ENCODE results near the gene SLC39A13.

SLC39A13 gene

DNA sequence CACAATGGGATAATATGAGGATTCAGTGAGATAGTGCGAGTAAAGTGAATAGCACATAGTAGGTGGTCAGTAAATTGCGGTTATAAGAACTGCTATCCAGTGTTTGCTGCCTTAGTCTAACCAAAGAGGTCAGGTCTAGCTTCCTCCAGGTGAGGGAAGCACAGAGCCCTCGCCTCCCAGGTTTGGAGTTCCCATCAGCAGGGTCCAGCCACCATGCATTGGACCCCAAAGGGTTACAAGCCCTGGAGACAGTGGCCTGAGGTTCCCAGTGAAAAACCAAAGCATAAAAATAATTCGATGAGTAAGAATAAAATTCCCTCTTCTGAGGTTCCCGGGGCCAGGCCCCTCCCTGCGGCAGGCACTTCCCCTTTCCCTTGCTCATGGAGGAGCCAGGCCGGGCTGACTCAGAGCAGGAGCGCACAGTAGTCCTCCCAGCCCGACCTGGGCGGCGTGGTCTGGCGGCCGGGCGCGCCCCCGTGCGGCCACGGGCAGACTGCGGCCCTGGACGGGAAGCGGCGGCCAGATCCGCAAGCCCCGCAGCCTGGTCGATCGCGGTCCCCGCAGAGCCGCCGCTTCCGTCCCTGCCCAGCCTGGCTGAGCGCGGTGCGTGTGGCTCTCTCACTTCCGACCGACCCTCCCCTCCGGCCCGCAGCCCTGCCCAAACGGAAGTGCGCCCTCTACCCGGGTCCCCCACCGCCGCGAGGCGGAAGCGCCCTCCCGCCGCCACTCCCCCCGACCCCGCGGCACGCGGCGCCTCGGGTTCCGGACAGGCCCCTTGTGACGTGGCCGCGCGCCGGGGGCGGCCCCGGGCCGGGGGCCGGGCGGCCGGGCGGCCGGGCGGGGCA, at the start of gene SLC39A13:
TSS of gene SLC39A13 (plus strand) at position 845 of the 845 bp plus-strand sequence. CDS start 1,505 bp downstream, outside the sequence.
- peak; percentile 95 to 98 for DNase-seq

DNA sequence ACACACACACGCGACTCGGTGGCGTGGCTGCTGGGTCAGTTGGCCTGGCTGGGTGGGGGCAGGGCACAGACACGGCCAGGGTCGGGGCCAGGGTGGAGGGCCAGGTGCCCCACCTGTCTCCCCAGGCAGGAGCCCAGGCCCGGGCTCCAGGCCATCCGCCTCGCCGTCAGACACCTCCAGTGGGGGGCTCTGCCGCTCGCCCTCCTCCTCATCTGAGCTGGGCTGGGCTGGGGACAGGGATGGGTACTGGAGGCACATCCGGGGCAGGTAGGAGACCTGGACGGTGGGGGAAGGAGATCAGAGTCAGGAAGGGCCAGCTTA, 49.7 kb upstream of the SLC39A13 start:
- DNase-seq, result no peak

DNA sequence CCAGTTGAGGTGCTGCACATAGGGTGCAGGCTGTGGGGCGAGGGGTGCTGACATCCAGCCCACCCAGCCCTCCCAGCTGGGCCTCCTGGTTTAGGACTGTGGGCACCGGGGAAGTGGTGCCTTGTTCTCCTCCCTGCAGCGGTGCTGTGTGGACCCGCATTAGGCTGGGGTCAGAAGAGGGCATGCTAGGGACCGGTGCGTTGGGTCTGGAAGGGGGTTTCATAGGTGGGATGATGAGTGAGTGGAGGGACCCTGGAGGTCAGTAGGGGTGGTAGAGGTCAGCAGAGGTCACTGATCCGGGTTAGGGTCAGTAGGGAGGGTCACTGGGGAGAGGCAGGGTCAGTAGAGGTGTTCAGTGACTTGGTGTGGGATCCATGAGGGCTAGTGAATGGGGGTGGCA, 49.2 kb upstream of the SLC39A13 start:
- DNase-seq, result no peak

DNA sequence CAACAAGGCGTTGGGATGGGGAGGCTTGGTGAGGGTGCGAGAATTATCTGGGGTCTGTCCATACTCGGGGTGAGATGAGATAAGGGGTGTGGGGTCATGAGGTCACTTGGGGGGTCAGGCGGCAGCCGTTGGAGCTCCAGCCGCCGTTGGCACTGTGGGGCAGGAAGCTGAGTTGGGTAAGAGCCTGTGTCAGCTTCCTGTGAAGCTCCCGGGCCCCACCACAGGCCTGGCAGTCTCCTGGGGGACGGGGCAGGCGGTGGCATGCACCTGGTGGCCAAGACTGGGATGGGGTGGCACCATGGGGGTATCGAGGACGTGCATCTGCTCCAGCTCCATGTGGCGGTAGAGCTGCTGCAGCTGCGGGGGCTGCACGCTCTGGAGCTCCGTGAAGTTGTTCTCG, 48.8 kb upstream of the SLC39A13 start:
- DNase-seq, result peak in 1 of 2 experiments; percentile 41

DNA sequence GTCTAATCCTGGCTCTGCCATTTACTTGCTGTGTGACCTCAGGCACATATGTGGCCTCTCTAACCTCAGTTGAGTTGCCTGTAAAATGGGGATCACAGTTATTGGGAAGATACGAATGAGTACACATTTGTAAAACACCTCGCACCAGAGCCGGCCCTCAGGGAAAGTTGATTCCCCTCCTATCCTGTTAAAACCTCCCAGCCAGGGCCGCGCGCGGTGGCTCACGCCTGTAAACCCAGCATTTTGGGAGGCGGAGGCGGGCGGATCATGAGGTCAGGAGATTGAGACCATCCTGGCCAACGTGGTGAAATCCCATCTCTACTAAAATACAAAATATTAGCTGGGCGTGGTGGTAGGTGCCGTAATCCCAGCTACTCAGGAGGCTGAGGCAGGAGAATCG, 48.0 kb upstream of the SLC39A13 start:
- DNase-seq, result no peak

DNA sequence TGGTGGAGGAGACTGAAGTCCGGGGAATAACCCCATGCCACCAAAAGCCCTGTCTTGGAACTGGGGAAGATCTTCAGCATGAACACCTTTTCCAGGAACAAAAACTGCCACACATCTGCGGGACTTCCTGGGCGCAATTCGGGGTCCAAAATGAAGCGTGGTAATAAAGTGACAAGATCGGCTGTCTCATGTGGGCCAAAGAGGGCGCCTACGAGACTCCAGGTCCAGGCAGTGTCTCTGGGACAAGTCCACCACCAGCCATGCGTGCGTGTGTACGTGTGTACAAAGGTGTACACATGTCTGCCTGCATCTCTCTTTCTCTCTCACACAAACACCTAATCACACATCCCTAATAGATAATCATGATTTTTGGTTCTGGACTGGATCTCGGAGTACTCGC, 47.0 kb upstream of the SLC39A13 start:
- DNase-seq, result no peak

DNA sequence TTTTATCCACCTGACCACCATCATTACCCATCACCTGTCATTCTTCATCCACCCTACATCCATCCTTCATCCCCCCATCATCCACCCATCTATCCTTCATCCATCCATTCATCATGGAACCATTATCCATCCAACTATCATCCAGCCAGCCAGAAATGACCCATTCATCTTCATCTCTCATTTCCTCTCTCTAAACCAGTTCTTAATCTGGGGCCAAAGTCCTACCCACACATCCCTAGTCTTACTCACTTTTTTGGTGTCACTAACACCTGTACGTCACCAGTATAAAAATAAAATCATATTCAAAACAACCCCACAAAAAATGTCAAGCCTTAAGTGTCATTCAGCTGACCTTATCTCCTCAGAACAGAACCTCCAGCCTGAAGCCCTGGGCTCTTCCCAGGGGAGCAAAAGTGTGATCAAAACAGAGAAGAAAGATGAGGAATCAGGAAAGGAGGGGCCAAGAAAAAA, 42.3 kb upstream of the SLC39A13 start:
- DNase-seq, result no peak

DNA sequence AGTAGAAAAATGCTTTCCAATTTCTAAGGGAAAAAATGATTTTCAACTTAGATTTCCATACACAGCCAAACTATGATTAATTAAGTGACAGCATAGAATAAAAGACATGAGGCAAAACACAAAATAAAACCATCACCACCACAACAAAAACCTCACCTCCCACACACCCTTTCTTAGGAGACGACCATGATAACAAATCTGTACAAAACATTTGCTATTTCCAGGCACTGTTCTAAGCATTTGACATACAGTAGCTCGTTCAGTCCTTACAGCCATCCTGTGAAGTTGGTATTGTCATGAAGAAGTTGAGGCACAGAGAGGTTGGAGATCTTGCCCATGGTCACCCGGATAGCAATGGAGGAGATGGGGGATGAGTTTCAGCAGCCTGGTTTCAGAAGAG, 38.7 kb upstream of the SLC39A13 start:
- no peak for DNase-seq

DNA sequence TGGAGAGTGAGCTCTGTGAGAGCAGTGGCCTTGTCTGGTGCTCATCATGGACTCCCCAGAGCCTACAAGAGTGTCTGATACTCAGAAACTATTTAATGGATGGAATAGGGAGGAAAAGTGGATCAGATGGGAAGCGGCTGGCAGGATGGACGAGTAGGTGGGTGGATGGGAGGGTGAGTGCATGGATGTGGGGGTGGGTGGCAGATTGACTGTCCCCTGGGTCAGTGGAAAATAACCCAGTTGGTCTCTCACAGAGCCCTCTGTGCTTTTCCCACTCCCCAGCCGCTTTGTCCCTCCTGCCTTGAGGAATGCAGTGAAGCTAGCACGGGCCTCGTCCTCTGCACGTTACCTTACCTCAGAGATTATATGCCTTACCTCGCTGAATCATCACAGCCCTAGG, 36.0 kb upstream of the SLC39A13 start:
- no peak for DNase-seq

DNA sequence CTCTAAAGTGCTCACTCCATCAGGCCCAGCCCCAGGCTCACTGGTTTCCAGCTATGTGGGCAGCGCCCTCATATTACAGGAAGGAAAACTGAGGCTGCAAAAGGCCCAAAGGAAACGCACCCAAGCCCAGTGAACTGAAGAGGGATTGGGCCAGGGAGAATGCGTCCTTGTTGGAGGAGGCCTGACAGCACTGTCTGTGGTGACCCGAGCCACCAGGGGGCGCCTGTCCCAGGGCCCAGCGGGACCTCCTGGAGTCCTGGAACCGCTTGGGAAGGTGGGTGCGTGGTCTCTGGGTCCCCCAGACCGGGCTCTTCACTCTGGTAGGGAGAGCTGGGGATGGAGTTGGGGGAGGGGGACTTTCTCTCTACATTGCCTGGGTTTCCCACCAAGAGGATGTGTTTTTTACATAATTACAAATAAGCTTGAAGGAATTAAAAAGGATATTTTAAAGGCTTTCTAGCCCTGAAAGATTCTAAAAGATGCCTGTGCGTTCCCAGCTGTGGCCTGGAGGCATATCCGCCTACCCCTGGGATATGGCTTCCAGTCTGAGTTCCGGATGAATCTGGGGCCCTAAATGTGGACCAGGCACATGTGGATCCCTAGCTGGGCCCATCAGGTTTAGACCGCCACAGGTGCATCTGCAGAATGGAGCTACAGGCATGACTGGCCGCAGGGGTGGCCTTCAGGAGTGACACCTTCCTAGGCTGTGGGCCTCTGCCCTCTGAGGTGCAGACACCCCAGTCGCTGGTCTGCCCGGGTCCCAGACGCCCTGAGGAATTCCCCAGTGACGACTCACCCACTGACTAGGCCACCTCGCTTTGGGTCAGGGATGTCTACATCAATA, 34.3 kb upstream of the SLC39A13 start:
- peak; percentile 91 for DNase-seq

DNA sequence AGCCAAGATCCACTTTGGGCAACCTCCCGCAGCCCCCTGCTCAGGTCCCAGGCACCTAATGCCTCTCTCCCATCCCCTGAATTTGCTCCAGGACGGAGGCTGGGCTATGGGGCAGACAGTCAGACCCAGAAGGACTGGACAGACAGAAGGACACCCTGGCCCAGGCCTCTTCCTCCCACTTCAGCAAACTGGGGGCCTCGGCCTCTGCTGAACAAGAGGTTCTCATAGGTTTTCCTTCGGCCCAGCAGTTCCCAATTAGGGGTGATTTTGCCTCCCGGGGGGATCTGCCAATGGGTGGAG, 33.7 kb upstream of the SLC39A13 start:
- no peak for DNase-seq

DNA sequence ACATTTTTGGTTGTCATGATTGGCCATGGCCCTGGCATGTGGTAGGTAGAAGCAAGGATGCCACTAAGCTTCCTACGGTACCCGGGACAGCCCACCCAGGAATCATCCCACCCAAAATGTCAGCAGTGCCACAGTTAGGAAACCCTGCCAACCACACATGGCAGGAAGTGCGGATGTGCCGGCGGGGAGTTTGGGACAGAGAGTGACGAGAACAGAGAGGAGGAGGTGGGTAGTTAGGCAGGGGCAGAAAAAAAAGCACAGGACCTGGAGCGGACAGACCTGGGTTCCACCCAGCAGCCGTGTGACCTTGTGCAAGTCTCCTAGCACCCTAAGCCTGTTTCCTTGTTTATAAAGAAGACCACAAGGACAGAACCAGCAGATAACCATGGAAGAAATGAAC, 33.4 kb upstream of the SLC39A13 start:
- no peak for DNase-seq

DNA sequence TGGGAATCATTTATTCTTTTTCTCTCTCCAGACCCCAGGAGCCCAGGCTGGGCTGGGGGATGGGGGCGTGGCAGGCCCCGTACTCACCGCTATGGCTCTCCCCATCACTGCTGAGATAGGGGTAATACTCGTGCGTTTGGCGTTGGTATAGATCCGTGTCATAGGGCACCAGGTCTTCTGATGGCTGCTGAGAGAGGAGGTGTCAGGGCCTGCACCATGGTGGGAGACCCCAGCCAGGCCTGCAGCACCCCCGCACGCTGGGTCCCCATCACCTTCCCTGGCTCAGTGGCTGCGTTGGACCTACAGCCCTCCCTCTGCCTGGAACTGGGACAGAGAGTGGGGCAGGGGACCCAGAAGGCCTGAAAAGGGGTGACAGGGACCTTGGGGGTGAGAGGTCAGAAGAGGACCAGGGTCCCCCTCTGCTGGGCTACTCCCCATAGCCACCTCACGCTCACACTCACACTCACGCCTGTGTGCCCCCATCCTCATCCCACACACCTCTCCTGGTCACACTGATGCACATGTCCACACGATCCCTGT, 32.8 kb upstream of the SLC39A13 start:
- DNase-seq, result no peak

DNA sequence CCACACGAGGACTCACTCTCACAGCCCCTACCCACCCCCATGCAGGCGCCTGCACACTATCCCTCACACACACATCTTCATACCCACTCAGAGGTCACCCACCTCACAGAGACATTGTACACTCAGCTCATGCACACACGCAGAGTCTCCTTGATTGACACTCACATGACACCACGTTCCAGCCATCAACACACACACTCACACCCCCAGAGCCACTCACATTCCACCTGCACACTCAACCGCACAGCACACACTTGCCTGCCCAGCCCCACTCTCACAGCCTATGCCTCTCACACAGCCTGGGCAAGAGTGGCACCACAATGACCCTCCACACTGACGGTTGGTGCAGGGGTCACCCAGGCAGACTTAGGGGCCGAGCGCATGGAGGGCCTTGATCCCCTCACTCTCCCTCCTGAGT, 32.3 kb upstream of the SLC39A13 start:
- DNase-seq, result no peak

DNA sequence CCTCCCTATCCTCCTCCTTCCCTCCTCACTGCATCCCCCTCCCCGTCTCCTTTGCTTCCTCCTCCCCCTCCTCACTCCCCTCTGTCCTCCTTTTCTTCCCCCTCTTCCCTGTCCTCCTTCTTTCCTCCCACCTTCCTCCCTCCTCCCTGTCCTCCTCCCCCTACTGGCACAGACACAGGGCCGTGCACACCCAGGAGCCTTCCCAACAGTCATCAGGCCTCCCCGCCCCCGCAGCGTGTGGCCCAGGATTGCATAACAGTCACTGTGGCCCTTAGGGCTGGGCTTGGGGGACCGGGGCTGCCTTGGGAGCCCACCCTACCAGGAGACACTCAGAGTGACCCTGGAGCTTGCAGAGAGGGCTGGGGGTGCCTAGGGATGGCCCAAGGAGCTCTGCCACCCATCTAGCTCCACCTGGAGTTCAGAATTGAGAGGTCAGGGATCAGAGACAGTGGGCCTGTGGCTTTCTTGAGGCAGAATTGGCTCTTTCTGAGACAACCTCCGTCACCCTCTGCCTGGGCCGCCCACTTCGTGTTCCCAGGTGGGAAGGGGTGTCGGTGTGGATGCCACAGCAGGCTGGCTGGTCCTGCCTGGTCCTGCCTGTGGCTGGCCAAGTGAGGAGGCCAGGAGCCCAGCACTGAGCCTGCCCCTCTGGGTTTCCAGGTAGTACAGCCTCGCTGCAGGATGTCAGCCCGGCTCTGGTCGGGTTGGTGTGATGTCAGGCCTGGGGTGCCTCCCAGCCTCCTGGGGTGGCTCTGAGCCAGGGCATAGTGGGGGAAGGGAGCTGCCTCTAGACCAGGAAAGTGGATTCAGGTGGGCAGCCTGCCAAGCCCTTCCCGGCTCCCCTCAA, 31.6 kb upstream of the SLC39A13 start:
- no peak for DNase-seq

DNA sequence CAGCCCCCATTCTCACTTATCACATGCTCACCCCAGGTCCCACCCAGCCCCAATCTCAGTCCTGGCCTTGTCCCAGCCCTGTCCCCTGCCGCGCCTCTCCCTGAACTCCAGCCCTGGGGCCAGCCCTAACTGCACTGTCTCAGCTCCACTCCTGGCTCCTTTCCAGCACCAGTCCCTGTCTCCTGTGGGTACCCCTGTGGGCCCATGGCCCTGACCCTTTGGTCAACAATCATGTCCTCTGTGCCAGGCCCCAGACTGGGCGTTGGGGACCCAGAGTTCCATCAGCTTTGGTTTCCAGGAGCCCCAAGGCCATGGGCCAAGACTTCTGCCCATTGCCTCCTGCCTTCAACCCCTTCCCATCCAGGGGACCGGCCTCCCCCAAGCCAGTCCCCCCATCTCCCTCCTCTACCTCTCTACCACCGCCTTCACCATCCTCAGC, 30.8 kb upstream of the SLC39A13 start:
- DNase-seq, result no peak

DNA sequence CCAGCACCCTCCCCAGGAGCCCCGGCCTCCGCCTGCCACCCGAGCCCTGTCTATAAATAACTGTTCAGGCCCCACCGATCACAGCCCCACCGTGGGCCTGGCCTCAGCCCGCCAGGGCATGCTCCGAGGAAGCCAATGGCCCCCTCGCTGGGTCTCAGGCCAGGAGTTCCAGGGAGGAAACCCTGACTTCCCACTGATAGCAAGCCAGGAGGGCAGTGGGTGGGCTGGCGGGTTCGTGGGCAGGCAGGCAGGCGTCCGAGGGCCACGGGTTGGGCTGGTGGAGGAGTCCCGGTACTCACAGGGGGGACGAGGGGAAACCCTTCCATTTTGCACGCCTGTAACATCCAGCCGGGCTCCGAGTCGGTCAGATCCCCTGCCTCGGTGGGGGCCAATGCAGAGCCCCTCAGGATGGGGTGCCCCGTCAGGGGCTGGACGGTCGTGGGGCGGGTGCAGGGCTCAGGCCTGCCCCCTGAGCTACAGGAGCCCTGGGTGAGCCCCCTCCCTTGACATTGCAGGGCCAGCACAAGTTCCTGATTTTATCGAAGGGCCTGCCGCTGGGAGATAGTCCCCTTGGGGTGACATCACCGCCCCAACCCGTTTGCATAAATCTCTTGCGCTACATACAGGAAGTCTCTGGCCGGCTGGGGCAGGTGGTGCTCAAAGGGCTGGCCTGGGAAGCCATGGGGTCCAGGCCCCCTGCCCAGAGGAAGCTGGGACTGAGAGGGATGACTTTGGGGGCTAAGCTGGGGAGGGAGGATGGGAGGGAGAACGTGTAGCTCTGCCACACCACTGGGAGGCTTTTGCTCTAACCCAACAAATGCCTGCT, 30.2 kb upstream of the SLC39A13 start, which contains the start of gene SPI1:
TSS of gene SPI1 (minus strand) at position 538 of the 826 bp plus-strand sequence. CDS start at position 344, 194 bp downstream.
- DNase-seq, result no peak

DNA sequence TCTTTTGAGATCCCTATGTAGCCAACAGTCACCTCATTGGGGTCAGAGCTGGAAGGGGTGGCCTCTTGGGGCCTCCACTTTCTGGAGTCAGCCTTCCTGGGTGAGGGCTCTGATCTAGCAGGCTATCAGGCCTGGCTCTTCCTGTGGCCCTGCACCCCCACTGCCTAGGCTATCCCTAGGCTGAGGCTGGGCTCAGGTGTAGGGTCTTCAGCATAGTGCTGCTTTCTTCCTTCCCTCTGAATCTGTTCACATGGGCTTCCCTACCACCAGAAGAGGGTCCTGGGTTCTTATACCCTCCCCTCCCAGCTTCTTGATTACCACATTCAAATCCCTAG, 29.6 kb upstream of the SLC39A13 start:
- DNase-seq, result no peak

DNA sequence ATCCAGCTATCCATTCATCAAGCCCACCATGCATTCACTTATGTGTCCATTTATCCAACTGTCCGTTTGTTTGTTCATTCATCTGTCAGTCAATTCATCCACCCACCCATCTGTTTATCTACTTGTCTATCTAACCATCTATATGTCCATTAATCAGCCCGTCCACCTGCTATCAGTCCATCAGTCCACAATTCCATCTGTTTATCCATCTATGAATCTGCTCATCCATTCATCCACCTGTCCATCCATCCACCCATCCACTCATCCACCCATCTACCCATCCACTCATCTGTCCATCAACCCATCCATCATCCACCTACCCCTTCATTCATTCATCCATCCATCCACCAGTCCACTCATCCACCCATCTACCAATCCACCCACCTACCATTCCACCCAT, 29.1 kb upstream of the SLC39A13 start:
- DNase-seq, result no peak

DNA sequence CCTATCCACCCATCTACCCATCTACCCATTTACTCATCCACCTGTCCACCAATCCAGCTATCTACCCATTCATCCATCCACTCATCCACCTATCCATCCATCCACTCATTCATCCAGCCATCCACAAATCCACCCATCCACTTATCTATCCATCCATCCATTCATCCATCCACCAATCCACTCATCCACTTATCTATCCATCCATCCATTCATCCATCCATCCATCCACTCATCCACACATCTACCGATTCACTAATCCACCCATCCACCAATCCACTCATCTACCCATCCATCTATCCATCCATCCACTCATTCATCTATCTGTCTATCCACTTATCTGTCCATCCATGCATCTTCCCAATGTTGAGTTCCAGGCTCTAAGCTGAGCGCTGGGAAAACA, 28.3 kb upstream of the SLC39A13 start:
- DNase-seq, result no peak

DNA sequence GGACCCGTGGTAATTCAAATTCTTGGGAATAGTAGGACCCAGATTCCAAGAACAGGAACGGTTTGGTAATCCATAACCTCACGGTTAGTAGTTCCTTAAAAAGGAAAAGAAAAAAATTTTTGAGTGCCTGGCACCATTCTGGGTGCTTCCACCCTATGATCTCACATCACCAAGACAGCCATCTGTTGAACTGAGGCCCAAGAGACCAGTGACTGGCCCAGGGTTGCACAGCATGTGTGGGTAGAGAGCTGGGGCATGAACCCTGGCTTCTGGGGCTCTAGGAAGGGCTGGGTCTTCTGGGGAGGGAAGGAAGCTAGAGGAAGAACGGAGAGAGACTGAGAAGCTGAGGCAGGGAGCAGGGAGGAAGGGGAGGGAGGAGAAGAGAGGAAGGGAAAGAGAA, 25.3 kb upstream of the SLC39A13 start:
- DNase-seq, result no peak

DNA sequence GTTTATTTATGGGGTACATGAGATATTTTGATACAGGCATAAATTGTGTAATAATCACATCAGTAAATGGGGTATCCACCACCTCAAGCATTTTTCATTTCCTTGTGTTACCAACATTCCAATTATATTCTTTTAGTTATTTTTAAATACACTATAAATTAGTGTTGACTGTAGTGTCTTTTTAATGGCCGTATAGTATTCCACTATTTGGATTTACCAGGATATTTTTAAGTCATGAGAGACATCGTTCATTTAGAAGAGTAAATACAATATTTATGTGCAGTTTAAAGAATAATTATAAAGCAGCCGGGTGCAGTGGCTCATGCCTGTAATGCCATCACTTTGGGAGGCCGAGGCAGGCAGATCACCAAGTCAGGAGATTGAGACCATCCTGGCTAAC, 23.9 kb upstream of the SLC39A13 start:
- no peak for DNase-seq
